ENCODE results near the gene RASAL2.
"Not testable (repeated sequence)": the region's sequence is repeated elsewhere in the genome, so short reads cannot be mapped to it uniquely, and the experiment has no call there.

RASAL2 gene

DNA sequence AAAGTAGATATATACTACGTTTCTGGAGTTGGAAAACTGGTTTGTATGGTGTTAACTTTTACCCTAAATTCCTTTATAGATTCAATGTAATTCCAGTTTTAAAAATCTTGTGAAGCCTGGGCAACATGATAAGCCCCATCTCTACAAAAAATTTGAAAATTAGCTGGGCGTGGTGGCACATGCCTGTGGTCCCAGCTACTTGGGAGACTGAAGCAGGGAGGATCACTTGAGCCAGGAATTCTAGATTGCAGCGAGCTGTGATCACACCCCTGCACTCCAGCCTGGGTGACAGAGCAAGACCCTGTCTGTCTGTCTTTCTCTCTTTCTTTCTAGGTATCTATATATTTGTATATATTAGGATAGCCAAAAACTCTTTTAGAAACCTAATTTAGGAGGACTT lies 260.9 kb downstream of the RASAL2 start:
- no peak overlapping the region for H3K27ac ChIP-seq
- H3K4me3 ChIP-seq = no peak overlapping the region

DNA sequence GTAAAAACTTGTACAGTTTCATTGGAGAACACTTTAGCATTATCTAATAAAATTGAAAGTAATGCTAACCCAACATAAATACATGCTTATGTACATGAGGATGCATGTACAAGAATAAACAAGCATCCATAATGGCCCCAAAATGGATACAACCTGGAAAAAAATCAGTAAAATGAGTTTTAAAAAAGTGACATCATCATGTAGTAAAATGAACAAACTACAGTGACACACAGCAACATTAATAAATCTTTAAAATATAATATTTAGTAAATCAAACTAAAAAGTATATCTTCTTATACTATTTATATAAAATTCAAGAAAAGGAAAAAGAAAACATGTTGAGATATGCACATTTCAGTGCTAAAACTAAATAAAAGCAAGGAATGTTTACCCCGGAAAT lies 262.4 kb downstream of the RASAL2 start:
- Histone ChIP-seq H3K27ac (no peak overlapping the region), H3K4me3 (no peak overlapping the region)

DNA sequence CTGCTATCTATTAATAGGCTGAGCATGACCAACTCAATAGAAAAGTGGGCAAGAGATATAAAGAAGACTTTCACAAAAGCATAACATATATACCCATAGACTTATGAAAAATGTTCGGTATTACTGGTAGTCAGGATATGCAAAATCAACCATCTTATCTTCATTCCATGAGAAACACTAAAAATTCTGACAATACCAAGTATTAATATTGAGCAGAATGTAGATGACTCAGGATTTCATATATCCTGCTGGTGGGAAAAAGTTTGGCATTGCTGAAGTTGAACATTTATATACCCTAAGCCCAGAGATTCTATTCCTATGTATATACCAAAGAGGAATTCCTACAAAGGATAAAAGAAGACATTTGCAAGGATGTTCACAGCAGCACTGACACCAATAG lies 264.6 kb downstream of the RASAL2 start:
- Histone ChIP-seq H3K4me3 (no peak overlapping the region), H3K27ac (no peak overlapping the region)

DNA sequence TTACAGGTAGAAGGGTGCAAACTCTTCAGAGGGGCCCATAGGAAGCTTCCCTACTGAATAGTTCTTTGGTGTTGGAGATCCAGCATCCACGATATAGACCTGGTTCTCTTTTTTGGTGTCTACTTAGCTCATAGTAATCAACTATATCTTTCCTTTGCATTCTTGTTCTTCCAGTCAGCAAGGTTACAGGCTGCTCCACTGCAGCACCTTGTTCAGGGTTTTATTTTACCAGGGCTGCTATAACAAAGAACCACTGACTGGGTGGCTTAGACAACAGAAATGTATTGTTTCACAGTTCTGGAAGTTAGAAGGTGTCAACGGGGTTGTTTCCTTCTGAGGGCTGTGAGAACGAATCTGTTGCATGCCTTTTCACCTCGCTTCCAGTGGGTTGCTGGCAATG lies 266.5 kb downstream of the RASAL2 start:
- Histone ChIP-seq H3K27ac (peak overlapping the region in 3 of 21 experiments; percentile 22 to 61 (median 36)), H3K4me3 (no peak overlapping the region)

DNA sequence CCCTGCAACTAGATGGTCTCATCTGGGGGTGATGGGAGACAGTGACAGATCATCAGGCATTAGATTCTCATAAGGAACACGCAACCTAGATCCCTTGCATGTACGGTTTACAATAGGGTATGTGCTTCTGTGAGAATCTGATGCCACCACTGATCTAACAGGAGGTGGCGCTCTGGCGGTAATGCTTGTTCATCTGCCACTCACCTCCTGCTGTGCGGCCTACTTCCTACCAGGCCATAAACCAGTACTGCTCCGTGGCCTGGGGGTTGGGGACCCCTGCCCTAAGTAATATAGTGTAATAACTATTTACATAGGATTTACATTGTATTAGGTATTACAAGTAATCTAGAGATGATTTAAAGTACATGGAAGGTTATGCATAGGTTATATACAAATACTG lies 267.9 kb downstream of the RASAL2 start:
- Histone ChIP-seq H3K27ac (no peak overlapping the region), H3K4me3 (no peak overlapping the region)

DNA sequence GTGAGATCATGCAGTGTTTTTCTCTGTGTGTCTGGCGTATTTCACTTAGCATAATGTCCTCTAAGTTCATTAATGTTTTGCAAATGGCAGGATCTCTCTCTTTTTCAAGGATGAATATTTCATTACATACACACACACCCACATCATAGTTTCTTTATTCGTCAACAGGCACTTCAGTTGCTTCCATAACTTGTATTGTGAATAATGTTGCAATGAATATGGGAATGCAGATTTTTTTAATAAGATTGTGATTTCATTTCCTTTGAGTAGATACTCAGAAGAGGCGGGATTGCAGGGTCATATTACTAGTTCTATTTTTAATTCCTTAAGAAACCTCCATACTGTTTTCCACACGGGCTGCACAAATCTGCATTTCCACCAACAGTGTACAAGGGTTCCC lies 268.8 kb downstream of the RASAL2 start:
- H3K27ac ChIP-seq = no peak overlapping the region
- no peak overlapping the region for H3K4me3 ChIP-seq

DNA sequence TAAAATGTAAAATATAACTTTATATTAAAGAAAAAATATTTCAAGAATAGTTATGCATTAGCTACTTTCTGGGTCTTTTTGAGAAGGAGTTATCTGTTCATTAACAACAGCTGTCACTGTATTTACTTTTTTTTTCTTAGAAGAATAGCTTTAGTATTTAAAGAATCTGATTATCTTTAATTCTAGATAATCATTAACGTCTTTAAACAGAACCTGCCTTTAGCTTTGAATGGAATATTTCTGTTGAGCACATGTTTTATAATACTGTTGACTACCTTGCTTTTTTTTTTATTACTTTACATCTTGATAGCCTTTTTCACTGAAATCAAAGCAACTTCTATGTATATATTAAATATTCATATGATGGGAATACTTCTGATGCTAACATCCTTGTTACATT lies 270.9 kb downstream of the RASAL2 start:
- no peak overlapping the region for H3K27ac ChIP-seq
- no peak overlapping the region for H3K4me3 ChIP-seq

DNA sequence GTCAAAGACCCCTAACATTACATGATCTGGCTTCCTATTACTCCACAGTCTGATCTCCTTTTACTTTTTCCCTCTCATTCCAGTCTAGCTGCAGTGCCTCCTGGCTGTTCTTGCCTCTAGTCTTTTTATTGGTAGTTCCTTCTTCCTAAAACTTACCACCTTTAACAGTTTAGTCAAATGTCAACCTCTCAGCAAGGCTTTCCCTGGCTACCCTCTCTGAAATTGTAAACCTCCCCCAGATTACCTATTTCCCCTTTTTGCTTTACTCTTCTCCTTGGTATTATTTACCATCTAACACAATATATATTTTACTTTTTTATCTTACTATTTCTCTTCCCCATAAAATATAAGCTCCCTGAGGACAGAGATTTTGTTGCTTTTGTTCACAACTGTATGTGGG lies 273.2 kb downstream of the RASAL2 start:
- Histone ChIP-seq H3K4me3 (no peak overlapping the region), H3K27ac (no peak overlapping the region)

DNA sequence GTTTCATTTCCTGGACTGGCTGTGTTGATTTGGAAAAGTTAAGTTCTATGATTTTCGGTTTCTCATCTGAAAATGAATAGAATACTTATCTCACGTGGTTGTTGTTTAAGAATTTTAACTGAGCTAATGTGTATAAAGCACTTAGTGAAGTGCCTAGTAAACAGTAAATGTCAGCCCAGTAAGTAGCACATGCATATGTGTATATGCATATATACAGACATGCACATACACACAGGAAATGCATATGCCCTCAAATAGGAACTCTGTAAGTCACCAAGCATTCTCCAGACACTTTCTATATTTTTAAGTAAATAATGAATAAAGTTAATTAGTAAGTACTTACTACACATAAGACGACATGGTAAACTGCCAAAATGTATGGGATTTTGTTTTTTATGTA lies 274.3 kb downstream of the RASAL2 start:
- Histone ChIP-seq H3K4me3 (no peak overlapping the region), H3K27ac (no peak overlapping the region)

DNA sequence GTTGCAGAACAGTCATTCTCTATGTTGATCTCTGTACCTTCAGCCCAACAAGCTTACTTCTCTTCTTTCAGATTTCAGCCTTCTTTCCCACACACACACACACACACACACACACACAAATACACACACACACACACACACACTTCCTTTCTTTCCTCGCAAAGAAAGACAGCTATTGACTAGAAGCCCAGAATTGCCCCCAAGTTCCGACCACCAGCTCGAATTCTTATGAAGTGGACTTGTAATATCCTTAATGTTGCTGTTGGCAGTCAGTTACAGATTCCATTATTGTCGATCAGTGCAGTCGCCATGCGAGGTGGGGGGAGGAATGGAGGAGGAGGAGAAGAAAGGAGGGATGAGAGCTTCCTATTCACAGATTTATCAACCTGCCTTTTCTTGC lies 277.3 kb downstream of the RASAL2 start:
- Histone ChIP-seq H3K27ac (peak overlapping the region in 1 of 21 experiments; percentile 38), H3K4me3 (peak overlapping the region in 2 of 7 experiments; percentile 11 to 24)

DNA sequence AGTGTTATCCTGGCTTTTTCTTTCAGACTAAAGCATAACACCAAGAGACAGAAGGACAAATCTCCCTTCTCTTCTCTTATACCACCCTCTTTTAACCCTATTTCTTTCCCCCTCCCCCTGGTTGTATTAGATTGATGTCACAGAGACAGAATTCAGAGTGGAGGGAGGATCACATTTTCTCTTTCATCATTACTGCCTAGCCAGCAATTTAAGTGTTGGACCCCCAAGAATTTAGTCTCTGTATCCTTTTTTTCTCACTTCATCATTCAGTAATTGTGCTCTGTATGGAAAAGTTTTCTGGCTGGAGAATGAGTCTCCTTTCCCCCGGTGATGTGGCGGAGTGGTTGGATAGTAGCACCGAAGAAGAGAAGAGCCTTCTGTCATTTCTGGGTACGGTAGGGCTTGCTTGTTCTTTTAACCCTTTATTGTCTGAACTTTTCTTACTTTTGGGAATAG lies 278.1 kb downstream of the RASAL2 start:
- H3K4me3 ChIP-seq = peak overlapping the region in 1 of 7 experiments; percentile 24
- H3K27ac ChIP-seq = peak overlapping the region in 2 of 21 experiments; percentile 26 to 38

DNA sequence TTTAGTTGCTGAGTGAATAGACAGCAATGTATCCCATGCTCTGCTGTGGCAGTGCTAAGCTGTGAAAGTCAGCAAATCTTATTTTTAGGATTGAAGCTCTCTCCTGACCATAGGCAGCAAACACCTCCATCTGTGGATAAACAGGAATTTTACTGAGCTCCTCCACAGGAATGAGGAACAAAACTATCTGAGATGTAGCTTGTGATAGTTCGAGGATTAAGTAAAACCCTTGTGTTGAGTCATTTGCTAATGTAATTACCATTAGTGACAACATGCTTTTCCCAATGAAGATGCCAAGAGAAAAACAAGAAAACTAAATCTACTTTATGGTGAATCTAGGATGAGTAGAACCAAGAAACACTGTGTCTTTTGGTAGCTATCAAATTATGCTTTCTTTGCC lies 280.1 kb downstream of the RASAL2 start:
- Histone ChIP-seq H3K4me3 (no peak overlapping the region), H3K27ac (no peak overlapping the region)

DNA sequence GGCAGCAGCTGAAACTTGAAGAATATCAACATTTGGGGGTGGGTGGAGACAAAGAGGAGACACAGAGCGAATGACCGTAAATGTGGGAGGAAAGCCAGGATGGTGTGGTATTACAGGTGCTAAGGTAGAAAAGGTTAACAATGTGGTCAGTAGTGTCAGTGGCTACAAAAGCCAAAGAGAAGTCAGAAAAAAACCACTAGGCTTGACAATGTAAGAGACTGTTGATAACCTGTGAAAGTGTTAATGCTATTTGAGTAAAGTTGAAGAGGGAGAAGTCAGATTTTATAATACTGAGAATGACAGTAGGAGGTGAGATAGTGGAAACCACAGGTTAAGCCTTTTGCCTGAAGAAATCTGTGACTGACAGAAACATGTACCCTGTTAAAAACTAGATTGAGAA lies 282.1 kb downstream of the RASAL2 start:
- Histone ChIP-seq H3K27ac (no peak overlapping the region), H3K4me3 (no peak overlapping the region)

DNA sequence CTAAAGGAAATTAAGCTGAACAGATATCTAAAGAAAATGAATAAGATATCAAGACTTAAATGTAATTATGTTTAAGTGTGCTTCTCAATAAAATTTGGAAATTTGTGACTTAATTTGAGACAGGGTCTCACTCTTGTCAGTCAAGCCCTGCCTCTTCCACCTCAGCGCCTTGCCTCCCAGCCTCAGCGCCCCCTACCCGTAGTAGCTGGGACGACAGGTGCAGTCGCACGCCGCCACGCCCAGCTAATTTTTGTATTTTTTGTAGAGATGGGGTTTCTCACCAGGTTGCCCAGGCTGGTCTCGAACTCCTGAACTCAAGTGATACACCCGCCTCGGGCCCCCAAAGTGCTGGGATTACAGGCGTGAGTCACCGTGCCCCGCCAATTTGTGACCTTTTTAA lies 285.9 kb downstream of the RASAL2 start:
- Histone ChIP-seq H3K27ac (no peak overlapping the region), H3K4me3 (no peak overlapping the region)

DNA sequence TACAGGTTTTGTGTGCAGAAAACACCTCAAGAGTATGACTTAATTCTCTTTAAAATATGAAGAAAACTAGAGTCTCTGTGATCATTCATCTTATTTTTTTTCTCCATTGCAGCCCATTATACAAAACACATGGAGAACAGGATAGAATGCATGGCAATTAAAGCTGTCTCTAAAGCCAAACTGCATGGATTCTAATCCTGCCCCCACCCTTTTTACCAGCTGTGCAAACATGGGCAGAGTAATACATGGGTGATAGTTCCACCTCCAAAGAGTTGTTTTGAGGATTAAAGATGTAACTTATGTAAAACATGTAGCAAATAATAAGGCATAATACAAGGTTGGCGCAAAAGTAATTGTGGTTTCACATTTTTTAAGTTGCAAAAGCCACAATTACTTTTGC lies 288.5 kb downstream of the RASAL2 start:
- no peak overlapping the region for H3K4me3 ChIP-seq
- no peak overlapping the region for H3K27ac ChIP-seq

DNA sequence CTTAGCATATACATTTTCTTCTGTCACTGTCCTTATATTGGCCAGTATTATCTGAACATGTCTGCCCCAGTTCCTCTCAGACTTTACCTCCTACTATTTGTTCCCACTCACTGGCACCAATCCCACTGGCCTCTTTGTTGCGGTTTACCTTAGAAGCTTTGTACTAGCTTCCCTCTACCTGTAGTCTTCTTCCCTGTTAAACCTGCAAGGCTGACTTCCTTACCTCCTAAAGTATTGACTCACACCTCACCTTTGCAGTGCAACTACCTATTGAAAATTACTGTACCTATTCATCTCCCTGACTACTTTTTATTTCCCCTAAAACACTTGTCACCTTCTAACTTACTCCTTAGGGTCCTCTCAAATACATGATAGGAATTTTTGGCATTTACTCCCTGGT lies 291.8 kb downstream of the RASAL2 start:
- Histone ChIP-seq H3K4me3 (no peak overlapping the region), H3K27ac (no peak overlapping the region)

DNA sequence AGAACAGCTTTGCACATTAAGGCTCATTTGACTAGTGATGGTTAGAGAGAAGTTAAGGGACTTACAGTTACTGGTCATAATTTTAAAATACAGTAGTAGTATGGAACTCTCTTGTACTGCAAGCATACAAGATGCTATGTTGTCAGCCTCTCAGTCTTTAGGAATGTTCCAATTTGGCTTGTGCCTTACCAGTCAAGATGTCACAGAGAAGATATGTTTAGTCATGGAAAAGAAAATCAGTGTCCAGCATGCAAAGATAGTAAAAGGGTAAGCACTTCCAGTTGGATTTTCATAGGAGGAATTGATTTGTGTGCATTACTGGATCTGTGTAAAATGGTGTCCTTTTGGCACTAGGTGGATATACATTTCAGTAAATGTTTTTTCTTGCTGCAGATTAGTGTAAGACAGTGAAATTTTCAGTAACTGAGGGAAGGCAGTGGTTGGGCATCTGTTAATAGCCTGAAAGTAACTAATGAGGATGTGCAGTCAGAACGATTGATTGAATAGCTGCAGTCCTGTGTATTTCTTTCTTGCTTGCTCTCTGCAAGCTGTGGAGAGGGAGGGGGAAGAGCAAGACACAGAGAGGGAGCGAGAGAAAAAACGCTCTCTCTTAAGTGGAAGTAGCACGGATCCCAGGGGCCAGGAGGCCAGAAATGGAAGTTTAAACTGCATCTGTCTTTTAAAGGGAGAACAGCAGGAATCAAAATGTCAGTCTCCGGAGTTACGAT lies 294.7 kb downstream of the RASAL2 start:
- no peak overlapping the region for H3K4me3 ChIP-seq
- no peak overlapping the region for H3K27ac ChIP-seq

DNA sequence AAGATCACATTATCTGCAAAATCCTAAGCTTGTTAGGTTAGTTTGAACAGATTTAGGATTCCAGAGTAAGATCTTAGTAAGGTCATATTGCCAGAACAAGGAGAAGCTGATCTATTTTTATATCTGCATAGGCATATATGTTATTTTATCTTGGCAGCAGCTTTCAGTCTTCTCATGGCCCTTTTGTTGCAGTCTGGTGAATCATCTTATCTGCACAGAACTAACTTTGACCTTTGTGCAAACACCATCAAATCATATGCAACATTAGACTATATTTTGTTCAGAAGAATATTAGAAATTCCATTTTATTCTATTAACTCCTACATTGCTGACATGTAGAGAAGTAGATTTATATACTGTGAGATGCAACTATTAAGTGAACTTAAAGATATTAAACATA lies 295.5 kb downstream of the RASAL2 start:
- no peak overlapping the region for H3K27ac ChIP-seq
- H3K4me3 ChIP-seq = no peak overlapping the region

DNA sequence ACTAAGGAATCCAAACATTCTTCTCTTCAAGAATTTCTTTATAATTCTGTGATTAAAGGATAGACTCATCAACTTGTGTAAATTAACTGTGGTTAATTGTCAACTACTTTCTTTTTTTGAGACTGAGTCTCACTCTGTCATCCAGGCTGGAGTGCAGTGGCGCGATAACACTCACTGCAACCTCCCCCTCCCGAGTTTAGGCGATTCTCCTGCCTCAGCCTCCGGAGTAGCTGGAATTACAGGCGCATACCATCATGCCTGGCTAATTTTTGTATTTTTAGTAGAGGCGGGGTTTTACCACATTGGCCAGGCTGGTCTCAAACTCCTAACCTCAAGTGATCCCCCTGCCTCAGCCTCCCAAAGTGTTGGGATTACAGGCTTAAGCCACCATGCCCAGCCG lies 296.4 kb downstream of the RASAL2 start:
- not testable (repeated sequence) for H3K4me3 ChIP-seq, H3K27ac ChIP-seq

DNA sequence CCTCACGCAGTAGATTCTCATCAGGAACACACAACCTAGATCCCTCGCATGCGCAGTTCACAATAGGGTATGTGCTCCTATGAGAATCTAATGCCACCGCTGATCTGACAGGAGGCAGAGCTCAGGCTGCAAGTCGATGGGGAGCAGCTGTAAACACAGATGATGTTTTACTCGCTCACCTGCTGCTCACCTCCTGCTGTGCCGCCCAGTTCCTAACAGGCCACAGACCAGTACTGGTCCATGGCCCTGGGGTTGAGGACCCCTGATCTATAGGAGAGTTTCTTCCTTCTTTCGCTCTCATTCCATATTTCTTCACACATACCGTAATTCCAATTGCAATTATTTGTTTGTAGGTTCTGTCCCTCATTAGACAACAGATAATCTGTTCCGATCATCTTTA lies 299.5 kb downstream of the RASAL2 start:
- no peak overlapping the region for H3K4me3 ChIP-seq

DNA sequence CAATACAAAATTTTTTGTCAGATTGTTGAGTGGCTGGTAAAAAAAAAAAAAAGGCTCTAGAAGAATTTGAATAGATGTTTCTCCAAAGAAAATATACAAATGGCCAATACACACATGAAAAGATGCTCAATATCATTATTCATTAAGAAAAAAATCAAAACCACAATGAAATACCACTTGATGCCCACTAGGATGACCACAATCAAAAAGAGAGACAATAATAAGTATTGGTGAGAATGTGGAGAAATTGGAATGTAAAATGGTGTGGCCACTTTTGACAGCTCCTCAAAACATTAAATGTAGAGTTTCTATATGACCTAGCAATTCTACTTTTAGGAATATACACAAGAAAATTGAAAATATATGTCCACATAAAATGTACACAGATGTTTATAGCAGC lies 302.9 kb downstream of the RASAL2 start:
- Histone ChIP-seq H3K4me3 (no peak overlapping the region), H3K27ac (no peak overlapping the region)

More for the DNA sequence above, 299.5 kb downstream of the RASAL2 start:
- no peak overlapping the region for H3K27ac ChIP-seq

DNA sequence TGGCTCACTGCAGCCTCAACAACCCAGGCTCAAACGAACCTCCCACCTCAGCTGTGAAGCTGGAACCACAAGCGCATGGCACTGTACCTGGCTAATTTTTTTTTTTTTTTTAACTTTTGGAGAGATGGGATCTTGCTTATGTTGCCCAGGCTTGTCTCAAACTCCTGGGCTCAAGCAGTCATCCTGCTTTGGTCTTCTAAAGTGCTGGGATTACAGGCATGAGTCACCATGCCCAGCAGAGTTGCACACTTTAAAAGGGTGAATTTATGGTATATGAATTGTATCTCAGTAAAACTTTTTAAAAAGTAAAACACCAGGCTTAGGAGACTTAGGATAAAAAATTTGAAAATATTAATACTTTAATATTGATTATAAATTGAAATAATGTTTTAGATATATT lies 303.8 kb downstream of the RASAL2 start:
- no peak overlapping the region for H3K4me3 ChIP-seq
- no peak overlapping the region for H3K27ac ChIP-seq

Measured in skin epidermis (tissue), 12 donors.